Smooth muscle cell of the pulmonary artery (primary cell): ENCODE results near the gene ERICH4. TPM values are rescaled to one million over a fixed set of nuclear protein-coding genes. Genes with fewer than 3 reads are reported as not detected.

Experiments
- total RNA-seq: library from RNA; depleted of rRNA; stranded (reverse); fragments of >200 nt; gene quantifications from 2 replicates; pipeline ENCODE4 v1.2.3, GENCODE V29; 2014

ERICH4 gene, protein sequence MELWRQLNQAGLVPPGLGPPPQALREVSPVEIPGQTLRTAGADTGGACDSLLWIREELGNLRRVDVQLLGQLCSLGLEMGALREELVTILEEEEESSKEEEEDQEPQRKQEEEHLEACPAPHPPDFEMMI
- total RNA-seq, result not detected in 2 replicates

DNA sequence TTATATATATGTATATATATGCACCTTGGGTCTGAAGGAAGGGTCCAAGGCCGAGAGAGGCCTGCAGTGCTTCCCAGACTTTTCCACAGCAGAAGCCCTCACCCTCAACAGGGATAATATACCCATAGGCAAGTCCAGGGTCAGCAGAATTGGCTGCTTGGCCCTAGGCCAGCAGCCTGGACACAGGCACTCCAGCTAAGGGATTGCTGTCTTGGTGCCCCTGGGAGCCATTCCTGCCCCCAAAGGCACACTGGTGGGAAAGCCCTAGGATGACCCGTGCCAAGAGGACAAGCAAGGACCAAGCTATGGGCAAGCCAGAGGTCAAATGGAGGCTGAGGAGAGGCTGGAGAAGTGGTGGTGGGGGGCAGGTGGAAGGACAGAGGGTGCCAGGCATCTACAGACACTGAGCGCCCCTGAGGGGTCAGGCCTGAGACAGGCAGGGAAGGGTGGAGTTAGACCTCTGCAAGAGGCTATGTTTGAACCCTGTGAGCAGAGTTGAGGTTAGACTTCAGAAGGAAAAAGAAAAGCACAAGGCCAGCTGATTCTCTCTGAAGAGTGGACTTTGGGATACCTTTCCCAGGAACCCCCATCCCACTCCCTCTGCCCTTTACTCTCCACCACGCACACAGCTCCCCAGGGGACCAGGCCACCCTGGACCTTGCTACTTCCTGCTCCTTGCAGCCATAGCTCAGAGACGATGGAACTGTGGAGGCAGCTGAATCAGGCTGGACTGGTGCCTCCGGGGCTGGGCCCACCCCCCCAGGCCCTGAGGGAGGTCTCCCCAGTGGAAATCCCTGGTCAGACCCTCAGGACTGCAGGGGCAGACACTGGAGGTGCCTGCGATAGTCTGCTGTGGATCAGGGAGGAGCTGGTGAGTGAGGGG lies at the start of gene ERICH4:
ERICH4 (plus strand) TSS at position 684 of the 883 bp plus-strand sequence; CDS start at position 698, 14 bp downstream.

GRCh38 chr19:41397086-41398049 lies 45.6 kb upstream of the ERICH4 start, which contains the start of the genes BCKDHA and EXOSC5:
BCKDHA (plus strand) TSS chr19:41397818; CDS start chr19:41397828, 10 bp downstream.
EXOSC5 (minus strand) TSS chr19:41397359; CDS start chr19:41397328, 31 bp downstream.

DNA sequence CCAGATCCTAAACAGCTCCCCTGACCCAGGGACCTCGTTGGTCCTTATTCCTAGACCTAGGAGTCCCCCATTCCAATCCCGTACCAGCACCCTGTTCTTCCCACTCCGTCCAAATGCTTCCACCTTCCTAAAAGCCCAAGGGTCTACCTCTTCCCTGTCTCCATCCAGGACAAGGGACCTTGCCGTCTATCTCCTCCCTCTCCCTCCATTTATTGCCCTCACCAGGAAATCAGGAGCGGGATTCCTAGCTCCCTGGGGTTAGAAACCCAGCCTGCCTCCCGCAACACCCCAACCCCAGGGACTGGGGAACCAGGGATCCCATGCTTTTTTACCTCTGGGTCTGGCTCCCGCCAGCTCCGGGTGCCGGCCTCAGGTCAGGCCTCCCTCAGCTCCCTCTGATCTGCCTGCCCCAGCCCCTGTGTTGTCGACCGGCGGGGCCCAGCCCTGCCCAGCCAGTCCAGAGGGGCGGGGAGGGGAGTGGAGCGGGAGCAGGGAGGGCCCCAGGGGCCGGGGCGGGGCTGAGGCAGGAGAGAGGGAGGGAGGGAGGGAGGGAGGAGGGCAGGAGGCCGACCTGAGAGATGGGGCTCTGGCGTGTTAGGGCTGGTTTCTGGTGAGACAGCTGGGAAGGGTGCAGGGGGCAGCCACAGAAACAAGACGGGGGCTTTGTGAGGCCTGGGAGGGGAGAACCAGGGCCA lies 15.9 kb upstream of the ERICH4 start, which contains the start of gene B3GNT8:
B3GNT8 (minus strand) TSS at position 423 of the 695 bp plus-strand sequence. CDS start 596 bp downstream, outside the sequence.

GRCh38 chr19:41439441-41440222 lies 3.3 kb upstream of the ERICH4 start, which contains the start of gene DMAC2:
DMAC2 (minus strand) TSS chr19:41439912; CDS start chr19:41439899, 13 bp downstream.

Other genes starting within 250 kb of the ERICH4 start
- gene CYP2S1, start 249.9 kb upstream of the ERICH4 start, total RNA-seq, result 0.13 and 0.46 TPM in 2 replicates
- gene AXL, start 223.9 kb upstream of the ERICH4 start, total RNA-seq, result 378 and 448 TPM in 2 replicates
- 90.1 and 90.8 TPM in 2 replicates for gene HNRNPUL1, start 178.8 kb upstream of the ERICH4 start, total RNA-seq
- 8.5 and 10.9 TPM in 2 replicates for gene CCDC97, start 133.0 kb upstream of the ERICH4 start, total RNA-seq
- 44.2 and 105 TPM in 2 replicates for gene TGFB1, start 89.2 kb upstream of the ERICH4 start, total RNA-seq
- 4.0 and 4.5 TPM in 2 replicates for gene B9D2, start 79.0 kb upstream of the ERICH4 start, total RNA-seq
- gene TMEM91, start 66.6 kb upstream of the ERICH4 start, total RNA-seq, result 3.6 and 6.5 TPM in 2 replicates
- 10.1 and 14.4 TPM in 2 replicates for gene EXOSC5, start 45.8 kb upstream of the ERICH4 start, total RNA-seq
- 52.6 and 61.1 TPM in 2 replicates for gene BCKDHA, start 45.3 kb upstream of the ERICH4 start, total RNA-seq
- gene B3GNT8, start 15.8 kb upstream of the ERICH4 start, total RNA-seq, result 2.2 and 2.3 TPM in 2 replicates
- gene DMAC2, start 3.2 kb upstream of the ERICH4 start, total RNA-seq, result 28.6 and 33.4 TPM in 2 replicates
- gene CEACAM21, start 133.0 kb downstream of the ERICH4 start, total RNA-seq, result not detected in 2 replicates
- gene CEACAM4, start 183.9 kb downstream of the ERICH4 start, total RNA-seq, result not detected in 2 replicates
- gene CEACAM7, start 245.1 kb downstream of the ERICH4 start, total RNA-seq, result not detected in 2 replicates